NCI-H1417 treated with DMSO at 0.1 percent for 48 hours (cell line): Measurements from ENCODE around the gene LAMA5.

ENCODE experiments used
- DNase-seq: peaks from one replicate; lab custom pipeline; 2025; lab: John Stamatoyannopoulos, UW

The LAMA5 gene

DNA sequence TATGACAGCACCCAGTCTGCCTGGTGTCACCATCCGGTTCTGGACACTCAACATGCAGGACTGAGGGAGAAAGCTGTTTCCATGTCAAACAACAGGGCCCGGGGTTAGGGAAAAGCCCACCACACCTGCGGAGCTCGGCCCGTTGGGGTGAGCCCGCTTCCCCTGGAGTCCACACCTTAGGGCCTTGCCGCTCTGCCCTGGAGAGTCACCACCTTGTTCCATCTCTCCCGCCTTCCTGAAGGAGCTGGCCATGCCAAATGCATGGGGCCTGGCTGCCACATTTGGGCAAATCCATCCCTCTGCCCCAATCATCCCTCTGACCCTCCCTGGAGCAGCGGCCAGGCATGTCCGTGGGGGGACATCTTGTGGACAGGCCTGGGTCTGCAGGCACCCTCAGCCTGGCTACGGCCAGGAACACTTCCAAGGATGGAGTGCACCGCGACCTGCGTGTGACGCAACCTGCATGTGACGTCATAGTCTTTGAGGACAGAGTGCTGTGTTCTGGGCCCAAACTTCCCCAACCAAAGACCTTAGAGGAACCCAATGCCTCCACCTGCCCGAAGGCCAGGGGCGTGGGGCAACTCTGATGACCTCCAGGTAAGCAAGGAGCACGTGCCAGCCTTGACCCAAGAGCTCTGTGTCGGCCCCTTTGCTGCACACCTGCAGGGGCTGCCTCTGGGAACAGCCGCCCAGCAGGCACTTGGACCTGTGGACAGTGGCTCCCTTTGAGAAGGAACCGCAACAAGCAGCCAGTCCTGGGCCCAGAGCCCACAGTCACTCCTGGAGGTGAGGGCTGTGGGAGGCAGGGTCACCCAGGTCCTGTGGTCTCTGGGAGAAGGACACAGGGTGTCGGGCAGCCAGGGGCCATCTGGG lies 38.2 kb upstream of the LAMA5 start:
- DNase-seq = no peak

DNA sequence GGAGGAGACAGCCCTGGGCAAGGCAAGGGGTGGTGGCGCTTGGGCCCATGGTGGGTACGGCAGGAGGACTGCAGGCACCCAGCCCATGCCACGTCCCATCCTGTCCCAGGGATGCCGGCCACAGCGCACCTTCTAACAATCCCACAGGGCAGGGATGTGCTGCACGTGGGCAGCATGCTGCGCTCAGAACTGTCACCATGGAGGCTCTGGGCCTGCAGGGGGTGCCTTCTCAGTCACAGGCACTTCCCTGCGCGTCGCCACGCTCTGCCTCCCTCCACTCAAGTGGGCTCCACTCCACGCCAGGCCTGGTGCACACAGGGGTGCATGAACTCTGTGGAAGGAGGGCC lies 37.6 kb upstream of the LAMA5 start:
- DNase-seq = no peak

DNA sequence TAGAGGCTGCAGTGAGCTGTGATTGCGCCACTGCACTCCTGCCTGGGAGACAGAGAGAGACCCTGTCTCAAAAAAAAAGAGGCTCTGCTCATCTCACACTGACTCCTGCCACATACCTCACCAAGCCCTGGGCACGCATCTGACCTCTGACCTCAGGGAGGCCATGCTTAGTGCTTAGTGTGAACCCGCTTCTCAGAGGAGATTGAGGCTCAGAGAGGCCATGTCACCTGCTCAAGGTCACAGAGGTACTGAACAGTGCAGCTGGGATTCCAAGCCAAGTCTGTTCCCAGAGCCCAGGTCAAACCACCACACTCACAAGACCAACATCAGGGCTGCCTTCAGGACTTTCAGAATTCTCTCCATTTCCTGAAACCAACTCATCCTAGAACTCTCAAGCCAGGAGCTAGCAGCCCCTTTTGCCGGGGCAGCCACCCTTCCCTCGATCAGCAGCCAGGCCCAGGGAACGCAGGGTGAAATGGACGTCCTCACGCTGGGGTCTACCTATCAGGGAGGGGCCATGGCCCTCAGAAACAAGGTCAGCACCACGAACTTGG lies 37.1 kb upstream of the LAMA5 start:
- no peak for DNase-seq

DNA sequence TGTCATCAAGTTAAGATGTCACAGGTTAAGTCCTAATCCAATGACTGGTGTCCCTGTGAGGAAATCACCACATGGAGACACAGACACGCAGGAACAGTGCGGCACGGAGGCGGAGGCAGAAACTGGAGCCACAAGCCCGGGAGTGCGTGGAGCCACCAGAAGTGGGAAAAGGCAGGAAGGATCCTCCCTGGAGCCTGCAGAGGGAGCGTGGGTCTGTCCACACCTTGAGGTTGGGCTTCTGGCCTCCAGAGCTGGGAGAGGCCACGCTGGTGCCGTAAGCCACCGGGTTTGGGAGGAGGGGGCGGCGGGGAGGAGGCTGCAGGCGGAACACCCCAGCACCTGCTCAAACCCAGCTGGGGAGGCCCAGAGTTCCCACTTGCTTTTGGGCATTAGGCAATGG lies 36.2 kb upstream of the LAMA5 start:
- no peak for DNase-seq

DNA sequence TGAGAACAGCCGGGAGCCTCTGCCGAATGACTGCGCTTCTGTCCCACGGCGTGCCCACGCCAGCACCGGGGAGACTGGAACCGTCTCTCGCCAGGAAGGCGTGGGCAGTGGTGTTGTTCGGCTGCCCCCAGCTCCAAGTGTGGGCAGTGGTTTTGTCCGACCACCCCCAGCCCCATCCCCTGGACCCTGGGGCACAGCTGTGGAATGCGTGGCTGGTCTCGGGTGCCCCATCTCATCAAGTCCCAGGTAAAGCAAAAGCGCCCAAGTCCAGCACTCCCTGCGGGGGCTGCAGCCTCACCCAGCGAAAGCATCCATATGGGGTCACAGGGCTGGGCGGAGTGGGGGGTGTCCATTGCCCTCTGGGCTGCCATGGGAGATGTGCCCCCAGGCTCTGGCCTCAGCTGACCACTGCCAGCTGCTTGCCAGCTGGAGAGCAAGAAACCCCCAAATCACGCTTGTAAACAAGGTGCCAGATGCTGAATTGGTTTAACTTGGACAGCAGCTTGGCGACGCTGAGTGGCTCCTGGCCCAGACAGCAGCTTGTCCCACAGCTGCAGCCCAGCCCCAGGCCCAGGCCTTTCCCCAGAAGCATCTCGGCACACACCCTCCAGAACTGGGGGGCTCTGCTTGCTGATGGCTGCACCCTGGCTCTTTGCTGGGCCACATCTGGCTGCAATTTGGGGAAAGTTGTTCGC lies 35.5 kb upstream of the LAMA5 start:
- DNase-seq = no peak

DNA sequence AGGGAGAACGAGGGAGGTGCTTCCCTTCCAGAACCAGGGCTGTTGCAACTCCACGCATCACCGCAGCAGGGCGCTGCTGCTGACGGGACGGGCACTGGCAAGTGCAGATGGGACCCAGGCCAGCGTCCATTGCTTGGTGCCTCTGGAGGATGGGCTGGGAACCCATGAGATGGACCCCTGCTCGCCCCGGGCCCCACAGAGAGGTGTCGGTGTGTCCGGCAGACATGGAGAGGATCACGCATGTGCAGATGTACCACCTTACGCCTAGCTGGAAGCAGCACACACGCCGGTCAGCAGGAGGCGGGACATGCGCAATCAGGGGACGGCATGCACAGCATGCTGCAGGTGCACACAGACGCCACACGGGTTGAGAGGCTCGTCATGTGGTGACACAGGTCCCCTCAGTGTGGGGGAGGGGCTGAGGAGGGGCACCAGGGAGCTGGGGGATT lies 34.2 kb upstream of the LAMA5 start:
- DNase-seq = no peak

DNA sequence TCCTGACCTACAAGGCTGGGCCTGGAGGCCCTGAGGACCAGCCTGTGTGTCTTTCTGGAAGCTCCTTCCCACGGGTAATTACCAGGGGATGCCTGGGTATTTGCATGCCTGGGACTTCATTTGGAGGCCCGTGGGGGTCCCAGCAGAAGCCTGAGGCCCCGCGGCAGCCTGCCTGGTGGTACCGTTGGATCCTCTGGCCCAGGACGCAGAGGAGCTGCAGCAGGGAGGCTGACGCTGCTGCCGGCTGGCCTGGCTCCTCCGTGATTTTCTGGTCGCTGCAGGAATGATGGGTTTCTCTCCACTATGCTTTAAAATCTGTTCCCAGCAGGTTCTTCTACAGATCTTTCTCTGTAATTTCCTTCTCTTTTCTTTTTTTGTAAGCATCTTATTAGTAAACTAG lies 33.4 kb upstream of the LAMA5 start:
- no peak for DNase-seq

DNA sequence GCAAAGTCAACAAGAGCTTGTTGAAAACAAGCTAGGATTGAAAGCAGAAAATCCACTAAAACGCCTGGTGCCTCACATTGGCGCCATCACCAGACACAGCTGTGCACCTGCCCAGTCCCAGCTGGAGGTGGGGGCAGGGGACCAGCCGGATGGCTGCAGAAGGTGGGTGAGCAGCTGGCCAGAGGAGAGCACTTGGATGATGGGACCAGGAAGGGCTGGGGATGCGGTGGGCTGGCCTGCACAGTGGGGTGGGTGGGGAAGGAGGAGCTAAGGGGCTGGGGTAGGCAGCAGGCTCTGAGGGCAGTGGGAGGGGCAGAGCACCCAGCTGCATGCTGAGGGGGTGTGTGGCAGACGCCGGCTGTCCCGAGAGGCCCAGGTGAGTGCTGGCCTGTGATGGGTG lies 32.9 kb upstream of the LAMA5 start:
- DNase-seq = no peak

DNA sequence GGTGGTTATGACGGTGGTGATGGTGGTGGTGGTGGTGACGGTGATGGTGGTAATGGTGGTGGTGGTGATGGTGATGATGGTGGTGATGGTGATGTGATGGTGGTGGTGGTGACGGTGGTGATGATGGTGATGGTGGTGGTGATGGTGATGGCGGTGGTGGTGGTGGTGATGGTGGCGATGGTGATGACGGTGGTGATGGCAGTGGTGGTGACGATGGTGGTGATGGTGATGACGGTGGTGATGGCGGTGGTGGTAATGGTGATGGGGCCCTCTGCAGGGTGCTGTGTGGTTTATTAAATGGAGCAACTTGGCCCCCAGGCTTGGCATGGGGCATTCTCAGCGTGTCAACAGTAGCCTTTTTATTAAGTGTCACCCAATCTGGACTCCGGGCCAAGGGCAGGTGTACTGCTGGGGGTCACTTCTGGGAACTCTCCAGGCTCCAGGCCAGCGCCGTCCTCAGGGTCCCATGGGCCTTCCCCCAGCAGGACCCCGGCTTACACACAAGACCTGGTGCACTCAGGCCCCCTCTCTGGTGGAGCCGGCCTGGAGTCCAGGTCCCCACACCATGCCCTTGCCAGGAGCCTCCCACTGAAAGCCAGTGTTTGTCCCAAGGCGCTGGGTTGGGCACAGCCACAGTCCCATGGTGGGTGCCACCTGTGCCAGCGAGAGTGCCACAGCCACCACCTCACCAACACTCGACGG lies 31.2 kb upstream of the LAMA5 start:
- DNase-seq = no peak

DNA sequence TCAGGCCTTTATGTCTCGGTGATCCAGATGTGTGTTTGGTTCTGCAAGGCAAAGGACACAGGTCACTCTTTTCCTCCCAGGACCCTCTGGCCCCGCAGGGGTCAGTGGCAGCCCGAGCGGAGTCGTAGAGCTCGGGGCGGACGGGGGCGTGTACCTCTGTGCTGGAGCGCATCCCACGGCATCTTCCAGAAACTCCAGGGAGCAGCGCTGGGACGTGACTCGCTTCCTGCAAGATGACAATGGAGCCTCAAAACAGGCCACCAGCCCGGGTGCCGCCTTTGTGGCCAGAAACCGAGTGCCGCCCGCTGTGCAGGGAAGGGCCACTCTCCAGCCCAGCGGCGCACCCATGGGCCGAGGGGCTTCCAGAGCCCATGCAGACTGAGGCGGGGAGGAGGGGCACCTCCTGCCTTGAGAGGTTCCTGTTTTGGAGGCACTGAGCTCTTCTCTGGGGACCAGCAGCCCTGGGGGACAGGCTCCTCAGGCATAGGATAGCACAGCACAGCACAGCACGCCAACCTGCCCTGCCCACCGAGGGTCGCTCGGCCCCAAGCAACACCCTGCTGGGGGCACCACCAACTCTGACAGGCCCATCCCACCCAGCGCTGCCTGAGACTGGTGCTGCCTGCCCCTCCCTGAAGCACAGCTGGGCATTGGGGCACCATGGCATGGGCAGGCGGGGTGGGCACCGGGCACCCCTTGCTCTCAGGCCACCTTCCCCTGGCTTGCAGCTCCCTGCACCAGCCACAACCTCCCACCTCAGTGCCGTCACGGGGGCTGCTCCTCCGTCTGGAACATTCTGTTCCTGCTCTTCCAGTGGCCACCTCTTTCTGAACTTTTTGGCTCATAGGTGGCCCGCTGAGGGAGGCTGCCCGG lies 29.5 kb upstream of the LAMA5 start:
- DNase-seq = no peak

DNA sequence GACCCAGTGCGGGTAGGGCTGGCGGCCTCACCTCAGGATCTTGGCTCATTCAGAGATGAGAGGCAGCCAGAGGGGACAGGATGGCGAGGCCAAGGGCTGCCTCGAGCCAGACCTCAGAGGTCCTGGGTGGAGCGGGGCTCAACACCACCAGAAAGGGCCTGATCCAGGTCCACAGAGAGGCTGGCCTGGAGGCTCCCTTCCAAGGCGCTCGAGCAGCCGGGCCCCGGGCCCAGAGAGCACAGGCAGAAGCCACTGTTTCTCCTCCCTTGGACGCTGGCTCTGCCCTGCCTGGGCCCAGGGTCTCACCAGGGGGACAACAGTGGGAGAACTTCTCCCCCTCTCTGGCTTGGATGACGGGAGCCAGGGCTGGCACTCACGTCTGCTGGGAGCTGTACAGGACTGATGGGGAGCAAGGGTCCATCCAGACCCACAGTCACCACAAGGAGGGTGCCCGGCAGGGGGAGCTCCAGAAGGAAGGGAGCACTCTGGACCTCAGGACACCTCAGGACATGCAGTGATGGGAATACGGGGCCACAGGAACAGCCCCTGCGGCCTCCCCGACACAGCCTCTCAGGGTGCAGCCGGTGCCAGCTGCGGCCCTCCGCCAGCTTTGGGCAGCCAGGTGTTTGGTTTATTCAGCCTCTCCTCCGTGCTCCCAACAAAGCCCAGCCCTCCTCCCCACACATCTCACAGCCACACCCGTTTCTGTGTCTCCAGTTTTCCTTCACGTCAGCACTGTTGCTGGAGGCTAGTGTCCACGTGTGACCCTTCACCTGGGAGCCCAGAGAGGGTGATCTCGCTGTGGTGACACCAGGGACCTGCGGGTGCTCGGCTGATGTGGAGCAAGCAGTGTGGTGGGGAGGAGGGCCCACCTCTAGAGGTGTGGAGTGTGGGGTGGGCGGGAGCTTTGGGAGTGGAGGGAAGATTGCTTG lies 28.5 kb upstream of the LAMA5 start:
- DNase-seq = no peak

DNA sequence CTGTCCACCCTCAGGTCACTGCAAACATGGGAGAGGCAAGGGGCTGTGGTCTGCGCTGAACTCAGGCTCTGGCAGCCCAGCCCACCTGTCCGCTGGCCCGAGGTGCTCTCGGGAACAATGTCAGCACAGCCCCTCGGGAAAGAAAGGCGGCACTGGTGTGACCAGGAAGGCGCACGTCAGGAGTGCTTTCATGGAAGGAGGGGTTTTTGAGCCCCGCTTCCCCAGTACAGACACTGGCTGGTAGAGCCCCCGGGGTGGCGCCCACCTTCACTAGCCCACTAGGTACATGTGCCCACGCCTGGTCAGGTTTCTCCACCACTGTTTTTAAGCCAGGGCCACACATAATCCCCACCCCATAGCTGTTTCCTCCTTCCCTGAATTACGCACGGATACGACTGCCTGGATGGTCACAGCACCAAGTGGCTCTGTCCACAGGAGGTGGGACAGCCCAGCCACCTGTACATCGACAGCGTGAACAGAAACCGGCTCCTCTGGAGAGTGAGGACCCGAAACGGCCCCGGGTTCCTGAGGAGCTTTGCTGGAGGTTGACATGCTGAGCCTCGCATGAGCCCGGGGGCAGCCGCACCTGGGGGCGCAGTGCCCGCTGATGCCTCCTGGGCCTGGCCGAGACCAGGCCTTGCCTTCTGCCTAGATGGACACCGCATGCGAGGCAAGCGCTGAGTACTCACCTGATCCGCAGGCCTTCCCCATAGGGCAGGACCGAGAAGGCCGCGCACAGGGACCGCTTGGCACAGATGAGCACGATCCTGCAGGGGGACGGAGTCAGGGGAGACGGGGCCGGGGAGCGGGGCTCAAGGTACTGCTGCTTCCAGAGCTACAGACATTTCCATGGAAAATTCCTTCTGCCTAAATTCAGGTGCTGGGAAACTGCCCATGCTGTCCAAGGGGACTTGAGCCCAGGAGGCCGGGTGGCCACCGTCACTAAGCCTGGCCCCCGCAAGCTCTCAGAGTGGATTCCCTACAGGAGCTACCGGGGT lies 27.4 kb upstream of the LAMA5 start:
- no peak for DNase-seq

DNA sequence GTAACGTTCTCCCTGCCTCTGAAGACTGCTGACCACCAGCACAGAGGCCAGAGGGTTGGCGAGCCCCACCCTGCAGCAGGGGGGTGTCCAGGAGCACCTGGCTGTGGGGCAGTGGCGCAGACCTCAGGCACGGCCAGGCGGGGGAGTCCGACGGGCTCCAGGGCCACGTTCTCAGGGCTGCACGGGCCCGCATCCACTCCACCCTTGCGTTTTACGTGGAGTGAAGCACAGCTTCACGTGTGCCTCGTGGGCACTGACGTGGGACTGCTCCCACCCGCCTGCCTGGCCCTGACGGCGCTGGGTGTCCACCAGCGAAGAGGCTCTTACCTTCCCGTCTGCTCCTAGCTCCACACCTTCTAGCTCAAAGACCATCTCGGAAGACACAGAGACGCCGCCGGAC lies 26.7 kb upstream of the LAMA5 start:
- no peak for DNase-seq

DNA sequence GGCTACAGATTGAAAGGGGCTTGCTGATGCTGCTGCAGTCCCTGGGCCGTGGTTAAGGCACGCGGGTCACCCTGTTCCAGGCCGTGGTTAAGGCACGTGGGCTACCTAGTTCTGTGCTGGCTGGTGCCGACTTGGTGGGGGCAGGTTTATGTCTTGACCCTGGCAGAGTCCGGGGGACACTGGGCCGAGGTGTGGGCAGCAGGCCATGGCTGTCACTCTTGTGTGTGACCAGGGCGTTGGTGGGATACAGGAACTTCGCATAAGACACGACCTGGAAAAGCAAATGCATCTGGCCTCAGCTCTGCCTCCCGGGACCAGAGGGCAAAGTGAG lies 26.2 kb upstream of the LAMA5 start:
- no peak for DNase-seq

DNA sequence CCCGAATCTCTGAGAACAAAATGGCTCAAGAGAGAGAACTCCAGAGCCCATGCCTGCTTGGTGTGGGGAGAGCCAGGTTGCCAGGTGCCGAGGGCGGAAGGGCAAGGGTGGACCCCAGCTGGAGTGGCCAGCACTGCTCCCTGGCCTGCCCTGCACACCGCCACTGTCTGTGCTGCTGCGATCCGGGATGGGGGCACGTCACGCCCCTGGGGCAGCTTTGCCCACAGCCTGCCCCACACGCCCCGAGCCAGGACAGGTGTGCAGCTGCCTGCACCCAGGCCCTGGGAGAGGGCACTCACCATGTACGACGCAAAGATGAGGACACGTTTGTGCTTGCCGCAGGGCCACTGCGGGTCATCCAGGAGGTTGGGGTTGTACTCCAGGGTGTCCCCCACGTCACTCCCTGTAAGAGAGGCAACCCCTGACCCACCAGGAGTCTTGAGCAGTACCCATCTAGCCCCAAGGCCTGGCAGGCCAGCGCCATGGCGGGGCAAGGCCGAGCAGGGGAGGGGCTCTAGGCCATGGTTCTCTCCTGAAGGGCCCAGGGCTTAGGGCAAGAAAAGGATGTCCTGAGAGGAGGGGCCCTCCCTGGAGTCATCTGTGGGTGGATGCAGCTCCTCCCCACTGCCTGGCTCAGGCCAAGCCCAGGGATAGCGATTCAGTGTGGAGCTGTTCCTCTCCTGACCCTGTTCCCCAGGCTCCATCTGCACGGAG lies 25.7 kb upstream of the LAMA5 start:
- DNase-seq = no peak

DNA sequence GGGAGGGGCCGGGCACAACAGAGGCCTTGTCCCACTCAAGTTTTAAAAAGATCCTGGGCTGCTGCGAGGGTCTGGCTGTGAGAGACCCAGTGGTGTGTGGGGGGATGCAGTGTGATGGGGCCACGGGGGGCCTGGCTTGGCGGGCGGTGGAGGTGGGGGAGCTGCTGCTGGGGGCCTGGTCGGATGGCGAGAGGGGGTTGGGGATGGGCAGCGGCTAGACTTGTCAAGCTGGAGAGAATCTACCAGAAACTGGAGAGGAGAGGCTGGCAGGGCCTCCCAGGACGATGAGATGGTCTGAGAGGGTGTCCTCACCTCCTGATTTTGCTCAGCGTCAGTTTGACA lies 24.9 kb upstream of the LAMA5 start:
- DNase-seq = no peak

DNA sequence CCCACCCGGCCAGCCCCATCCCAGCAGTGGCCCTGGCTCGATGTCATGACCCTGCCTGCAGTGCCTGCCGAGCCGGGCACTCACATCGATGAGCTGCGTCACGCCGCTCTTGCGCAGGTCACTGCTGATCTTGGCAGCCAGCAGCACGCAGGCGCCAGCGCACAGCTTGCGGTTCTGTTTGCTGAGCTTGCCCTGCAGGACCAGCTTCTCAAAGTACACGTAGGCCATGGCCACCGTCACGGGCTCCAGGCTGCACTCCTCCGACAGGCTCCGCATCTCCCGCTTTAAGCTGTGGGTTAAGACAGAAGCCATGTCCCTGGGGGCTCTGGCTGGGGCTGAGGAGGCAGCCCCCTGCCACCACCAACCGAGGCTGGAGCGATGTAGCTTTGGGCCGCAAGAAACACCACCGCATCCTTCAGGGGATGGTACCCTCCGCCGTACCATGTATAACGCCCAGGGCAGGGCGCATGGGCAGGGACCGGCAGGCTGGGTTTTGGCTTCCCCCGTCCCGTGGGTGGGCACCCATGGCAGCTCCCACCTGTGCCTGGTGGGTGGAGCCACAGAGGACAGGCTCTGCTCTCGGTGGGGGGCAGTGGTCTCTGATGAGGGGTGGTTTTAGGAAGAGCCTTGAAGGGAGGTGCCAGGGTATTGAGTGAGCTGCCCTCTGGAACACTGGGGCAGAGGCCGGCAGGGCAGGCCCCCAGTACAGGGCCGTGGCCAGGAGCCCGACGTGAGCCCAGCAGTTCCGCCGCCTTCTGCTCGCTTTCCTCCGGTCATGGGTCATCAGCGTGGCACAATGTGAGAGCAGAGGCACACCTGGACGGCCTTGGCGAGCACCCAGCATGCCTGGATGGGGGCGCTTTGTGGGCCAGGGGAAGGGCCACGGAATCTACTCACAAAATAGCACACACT lies 24.3 kb upstream of the LAMA5 start:
- DNase-seq = no peak
